ENCODE measurements around the gene BORCS6.

GRCh38 chr17:8173871-8174322 is 16.1 kb downstream of the BORCS6 start:
- TF ChIP-seq CTCF (IDR thresholded peaks at IDR 0.05) (no peak), POLR2AphosphoS5 (IDR thresholded peaks at IDR 0.05; ENCODE audit: low read depth, low read length) (no peak)
- TF ChIP-seq, protein P1, sequence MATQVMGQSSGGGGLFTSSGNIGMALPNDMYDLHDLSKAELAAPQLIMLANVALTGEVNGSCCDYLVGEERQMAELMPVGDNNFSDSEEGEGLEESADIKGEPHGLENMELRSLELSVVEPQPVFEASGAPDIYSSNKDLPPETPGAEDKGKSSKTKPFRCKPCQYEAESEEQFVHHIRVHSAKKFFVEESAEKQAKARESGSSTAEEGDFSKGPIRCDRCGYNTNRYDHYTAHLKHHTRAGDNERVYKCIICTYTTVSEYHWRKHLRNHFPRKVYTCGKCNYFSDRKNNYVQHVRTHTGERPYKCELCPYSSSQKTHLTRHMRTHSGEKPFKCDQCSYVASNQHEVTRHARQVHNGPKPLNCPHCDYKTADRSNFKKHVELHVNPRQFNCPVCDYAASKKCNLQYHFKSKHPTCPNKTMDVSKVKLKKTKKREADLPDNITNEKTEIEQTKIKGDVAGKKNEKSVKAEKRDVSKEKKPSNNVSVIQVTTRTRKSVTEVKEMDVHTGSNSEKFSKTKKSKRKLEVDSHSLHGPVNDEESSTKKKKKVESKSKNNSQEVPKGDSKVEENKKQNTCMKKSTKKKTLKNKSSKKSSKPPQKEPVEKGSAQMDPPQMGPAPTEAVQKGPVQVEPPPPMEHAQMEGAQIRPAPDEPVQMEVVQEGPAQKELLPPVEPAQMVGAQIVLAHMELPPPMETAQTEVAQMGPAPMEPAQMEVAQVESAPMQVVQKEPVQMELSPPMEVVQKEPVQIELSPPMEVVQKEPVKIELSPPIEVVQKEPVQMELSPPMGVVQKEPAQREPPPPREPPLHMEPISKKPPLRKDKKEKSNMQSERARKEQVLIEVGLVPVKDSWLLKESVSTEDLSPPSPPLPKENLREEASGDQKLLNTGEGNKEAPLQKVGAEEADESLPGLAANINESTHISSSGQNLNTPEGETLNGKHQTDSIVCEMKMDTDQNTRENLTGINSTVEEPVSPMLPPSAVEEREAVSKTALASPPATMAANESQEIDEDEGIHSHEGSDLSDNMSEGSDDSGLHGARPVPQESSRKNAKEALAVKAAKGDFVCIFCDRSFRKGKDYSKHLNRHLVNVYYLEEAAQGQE (IDR thresholded peaks at IDR 0.05; ENCODE audit: insufficient read depth in 1 of 2, low read depth in 2 of 2, low read length in 1 of 2), result no peak

All from Panc1 (cell line).